ENCODE measurements around the gene CLTA. TPM values are rescaled to one million over a fixed set of nuclear protein-coding genes. Genes with fewer than 3 reads are reported as not detected.

CLTA gene
- total RNA-seq, 1 donor from 2014 or later, result 222 TPM

GRCh38 chr9:36187414-36187813, 3.3 kb upstream of the CLTA start:
- TF ChIP-seq, protein P1, sequence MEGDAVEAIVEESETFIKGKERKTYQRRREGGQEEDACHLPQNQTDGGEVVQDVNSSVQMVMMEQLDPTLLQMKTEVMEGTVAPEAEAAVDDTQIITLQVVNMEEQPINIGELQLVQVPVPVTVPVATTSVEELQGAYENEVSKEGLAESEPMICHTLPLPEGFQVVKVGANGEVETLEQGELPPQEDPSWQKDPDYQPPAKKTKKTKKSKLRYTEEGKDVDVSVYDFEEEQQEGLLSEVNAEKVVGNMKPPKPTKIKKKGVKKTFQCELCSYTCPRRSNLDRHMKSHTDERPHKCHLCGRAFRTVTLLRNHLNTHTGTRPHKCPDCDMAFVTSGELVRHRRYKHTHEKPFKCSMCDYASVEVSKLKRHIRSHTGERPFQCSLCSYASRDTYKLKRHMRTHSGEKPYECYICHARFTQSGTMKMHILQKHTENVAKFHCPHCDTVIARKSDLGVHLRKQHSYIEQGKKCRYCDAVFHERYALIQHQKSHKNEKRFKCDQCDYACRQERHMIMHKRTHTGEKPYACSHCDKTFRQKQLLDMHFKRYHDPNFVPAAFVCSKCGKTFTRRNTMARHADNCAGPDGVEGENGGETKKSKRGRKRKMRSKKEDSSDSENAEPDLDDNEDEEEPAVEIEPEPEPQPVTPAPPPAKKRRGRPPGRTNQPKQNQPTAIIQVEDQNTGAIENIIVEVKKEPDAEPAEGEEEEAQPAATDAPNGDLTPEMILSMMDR (conservative IDR thresholded peaks at IDR 0.05), result no peak
- DNase-seq (ENCODE audit: low read depth, low spot score), result no peak
- Mint-ChIP-seq H3K27me3 (ENCODE audit: low read depth) (peaks cover 9% of the 10 kb centered on the region), H3K36me3 (ENCODE audit: low read depth) (no peaks in the 10 kb centered on the region), H3K4me1 (peaks cover 25% of the 10 kb centered on the region), H3K27ac (ENCODE audit: unreplicated experiment) (no peak overlapping the region), H3K4me3 (peak overlapping the region; percentile 2), H3K9me3 (no peaks in the 10 kb centered on the region)

DNA sequence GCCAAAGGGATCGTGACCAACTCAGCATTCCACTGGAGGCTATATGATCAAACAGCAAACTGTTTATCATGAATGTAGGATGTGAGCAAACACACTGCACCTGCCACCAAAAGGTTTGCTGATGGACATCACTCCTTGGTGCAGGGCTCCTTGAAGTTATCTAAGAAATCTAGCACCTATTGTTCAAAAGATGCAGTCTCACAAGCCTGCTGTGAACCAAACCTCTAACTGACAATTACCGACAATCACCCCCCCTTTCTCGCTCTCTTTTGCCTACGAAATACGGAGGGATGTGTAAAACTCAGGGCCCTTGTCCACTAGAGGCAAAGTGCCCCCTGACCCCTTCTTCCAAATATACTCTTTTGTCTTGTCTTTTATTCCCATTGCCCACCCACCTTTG, 2.5 kb upstream of the CLTA start:
- DNase-seq (ENCODE audit: low read depth, low spot score), result no peak
- TF ChIP-seq, protein P1 (conservative IDR thresholded peaks at IDR 0.05), result no peak
- Mint-ChIP-seq H3K4me3 (no peak overlapping the region), H3K9me3 (no peaks in the 10 kb centered on the region), H3K4me1 (peaks cover 33% of the 10 kb centered on the region), H3K27me3 (ENCODE audit: low read depth) (peaks cover 9% of the 10 kb centered on the region), H3K27ac (ENCODE audit: unreplicated experiment) (no peak overlapping the region), H3K36me3 (ENCODE audit: low read depth) (no peaks in the 10 kb centered on the region)

GRCh38 chr9:36189976-36190375, 745 bp upstream of the CLTA start:
- Mint-ChIP-seq H3K27ac (ENCODE audit: unreplicated experiment) (peak overlapping the region; percentile 36), H3K9me3 (no peaks in the 10 kb centered on the region), H3K4me3 (peak overlapping the region; percentile 93), H3K4me1 (peaks cover 49% of the 10 kb centered on the region), H3K27me3 (ENCODE audit: low read depth) (peaks cover 9% of the 10 kb centered on the region), H3K36me3 (ENCODE audit: low read depth) (peaks cover 3% of the 10 kb centered on the region)
- TF ChIP-seq, protein P1 (conservative IDR thresholded peaks at IDR 0.05), result no peak
- DNase-seq (ENCODE audit: low read depth, low spot score), result no peak

GRCh38 chr9:36191290-36191645, 547 bp downstream of the CLTA start:
- DNase-seq (ENCODE audit: low read depth, low spot score), result peak; percentile 11
- H3K27me3 Mint-ChIP-seq (ENCODE audit: low read depth), result peaks cover 9% of the 10 kb centered on the region
- peak overlapping the region; percentile 93 for H3K4me3 Mint-ChIP-seq
- TF ChIP-seq, protein P1 (conservative IDR thresholded peaks at IDR 0.05), result no peak
- H3K9me3 Mint-ChIP-seq, result no peaks in the 10 kb centered on the region
- H3K36me3 Mint-ChIP-seq (ENCODE audit: low read depth), result peaks cover 5% of the 10 kb centered on the region
- H3K27ac Mint-ChIP-seq (ENCODE audit: unreplicated experiment), result peak overlapping the region; percentile 91
- H3K4me1 Mint-ChIP-seq, result peaks cover 50% of the 10 kb centered on the region

DNA sequence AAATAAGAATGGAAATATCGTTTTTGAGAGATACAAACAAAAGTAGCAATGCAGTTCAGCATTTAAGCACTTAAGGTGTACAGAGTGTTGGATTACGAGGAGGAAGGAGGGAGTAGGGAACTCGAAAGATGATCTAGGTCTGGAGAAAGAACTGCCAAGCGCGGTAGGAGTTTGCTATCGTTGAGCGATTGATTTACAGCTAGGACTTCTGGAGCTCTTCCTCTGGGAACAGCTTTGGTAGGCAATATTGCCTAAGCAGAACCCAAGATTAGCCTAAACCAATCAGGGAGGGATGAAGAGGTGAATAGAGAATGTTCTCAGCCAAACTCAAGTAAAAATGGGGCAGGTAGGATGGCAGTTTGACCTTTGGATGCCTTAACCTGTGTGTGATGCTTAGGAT, 965 bp downstream of the CLTA start:
- Mint-ChIP-seq H3K4me1 (peaks cover 50% of the 10 kb centered on the region), H3K27me3 (ENCODE audit: low read depth) (peaks cover 9% of the 10 kb centered on the region), H3K9me3 (no peaks in the 10 kb centered on the region), H3K27ac (ENCODE audit: unreplicated experiment) (peak overlapping the region; percentile 91), H3K4me3 (peak overlapping the region; percentile 93), H3K36me3 (ENCODE audit: low read depth) (peaks cover 5% of the 10 kb centered on the region)
- TF ChIP-seq, protein P1 (conservative IDR thresholded peaks at IDR 0.05), result no peak
- DNase-seq (ENCODE audit: low read depth, low spot score), result no peak

DNA sequence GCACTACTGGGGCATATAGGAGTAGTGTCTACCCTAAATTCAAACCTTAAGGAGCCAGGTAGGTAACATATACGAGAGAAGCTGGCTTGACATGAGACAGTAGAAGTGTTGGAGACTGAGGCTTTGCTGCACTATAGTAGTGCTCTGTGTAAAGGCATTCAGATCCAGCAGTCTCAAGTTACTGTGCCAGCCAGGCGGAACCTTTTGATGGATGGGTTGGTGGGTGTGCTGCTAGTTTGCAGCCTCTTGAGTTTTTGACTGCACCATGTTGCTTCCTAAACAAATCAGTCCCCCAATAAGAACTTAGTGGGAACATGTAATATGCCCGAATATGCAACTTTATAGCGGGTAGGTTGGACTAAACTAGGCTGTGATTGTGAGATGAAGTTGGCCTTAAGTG, 1.5 kb downstream of the CLTA start:
- Mint-ChIP-seq H3K36me3 (ENCODE audit: low read depth) (peaks cover 5% of the 10 kb centered on the region), H3K9me3 (no peaks in the 10 kb centered on the region), H3K27ac (ENCODE audit: unreplicated experiment) (no peak overlapping the region), H3K27me3 (ENCODE audit: low read depth) (peaks cover 9% of the 10 kb centered on the region), H3K4me3 (peak overlapping the region; percentile 93), H3K4me1 (peaks cover 50% of the 10 kb centered on the region)
- TF ChIP-seq, protein P1 (conservative IDR thresholded peaks at IDR 0.05), result no peak
- DNase-seq (ENCODE audit: low read depth, low spot score), result no peak
